ENCODE results near the gene CLIC5.
A peak's percentile ranks its signal among the peaks of the same experiment; 100 is the strongest.

Gene CLIC5

DNA sequence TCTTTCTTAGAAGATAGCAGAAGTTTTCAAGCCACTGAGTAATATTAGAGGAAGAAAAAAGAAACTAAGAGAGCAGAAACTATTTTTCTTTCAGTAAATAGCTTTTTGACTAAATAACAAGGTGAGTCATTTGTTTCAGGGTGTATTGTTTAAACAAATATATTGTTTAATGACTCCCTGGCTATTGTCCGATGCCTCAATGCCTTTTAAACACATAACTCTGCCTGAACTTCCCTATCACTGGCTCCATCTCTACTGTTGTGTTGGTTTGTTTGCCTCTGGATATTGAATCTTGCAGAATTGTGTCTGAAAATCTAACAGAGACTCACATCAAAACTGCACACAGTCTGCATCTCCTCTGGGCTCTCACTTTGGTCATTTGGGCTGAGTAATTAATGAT is 19.6 kb upstream of the CLIC5 start:
- DNase-seq (ENCODE audit: low read depth): no peak

DNA sequence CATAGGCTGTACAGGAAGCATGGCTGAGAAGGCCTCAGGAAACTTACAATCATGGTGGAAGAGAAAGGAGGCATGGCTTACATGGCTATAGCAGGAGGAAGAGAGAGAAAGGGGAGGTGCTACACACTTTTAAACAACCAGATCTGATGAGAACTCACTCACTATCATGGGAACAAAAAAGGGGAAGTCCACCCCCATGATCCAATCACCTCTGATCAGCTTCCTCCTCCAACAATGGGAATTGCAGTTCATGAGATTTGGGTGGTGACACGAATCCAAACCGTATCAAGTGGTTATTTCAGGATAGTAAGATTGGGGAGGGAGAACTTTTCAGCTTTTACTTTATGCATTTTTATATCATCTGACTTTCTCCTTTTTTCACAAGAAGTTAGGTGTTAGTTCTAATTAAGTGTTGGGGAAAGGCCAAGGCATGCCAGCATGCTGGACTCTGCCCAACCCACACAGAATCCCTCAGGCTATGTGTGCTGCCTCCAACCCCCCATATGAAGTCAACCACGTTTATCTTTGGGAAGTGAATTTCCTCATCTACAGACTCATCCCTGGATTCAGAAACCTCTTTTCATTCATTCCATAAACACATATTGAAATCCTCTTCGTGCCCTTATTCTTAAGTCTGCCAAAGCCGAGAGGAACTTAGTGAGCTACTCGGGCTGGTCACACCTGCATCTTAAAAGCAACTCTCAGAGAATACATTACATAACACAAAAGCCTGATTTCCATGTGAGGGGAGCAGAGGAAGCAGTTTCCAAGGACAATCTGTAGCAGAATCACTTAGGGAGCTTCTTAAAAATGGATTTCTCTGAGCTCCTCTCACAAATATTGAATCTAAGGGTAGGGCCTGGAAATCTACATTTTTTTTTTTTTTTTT is 16.7 kb upstream of the CLIC5 start:
- no peak for DNase-seq (ENCODE audit: low read depth)

DNA sequence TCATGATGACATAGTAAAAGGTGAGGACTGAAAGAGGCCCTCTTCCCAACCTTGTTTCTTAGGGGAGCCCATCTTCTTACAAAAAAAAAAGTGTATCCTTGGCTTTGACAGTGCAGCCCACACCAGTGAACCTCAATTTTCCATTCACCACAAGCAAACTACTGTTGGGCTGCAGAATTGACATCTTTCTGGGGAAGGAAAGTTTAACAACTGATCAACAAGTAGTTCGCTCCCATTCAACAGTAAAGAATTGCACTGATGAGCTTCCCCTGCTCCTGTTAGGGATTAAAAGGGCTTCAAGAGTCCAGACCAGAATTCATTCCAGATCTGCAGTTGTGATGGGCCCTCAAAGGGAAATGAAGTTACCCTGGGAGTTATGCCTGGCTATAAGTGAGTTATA is 13.9 kb upstream of the CLIC5 start:
- DNase-seq (ENCODE audit: low read depth): no peak

GRCh38 chr6:46026307-46026706 is 10.6 kb upstream of the CLIC5 start:
- no peak for DNase-seq (ENCODE audit: low read depth)

- DNase-seq (ENCODE audit: low read depth): no peak
Observed at GRCh38 chr6:46025573-46025972, 9.9 kb upstream of the CLIC5 start.

DNA sequence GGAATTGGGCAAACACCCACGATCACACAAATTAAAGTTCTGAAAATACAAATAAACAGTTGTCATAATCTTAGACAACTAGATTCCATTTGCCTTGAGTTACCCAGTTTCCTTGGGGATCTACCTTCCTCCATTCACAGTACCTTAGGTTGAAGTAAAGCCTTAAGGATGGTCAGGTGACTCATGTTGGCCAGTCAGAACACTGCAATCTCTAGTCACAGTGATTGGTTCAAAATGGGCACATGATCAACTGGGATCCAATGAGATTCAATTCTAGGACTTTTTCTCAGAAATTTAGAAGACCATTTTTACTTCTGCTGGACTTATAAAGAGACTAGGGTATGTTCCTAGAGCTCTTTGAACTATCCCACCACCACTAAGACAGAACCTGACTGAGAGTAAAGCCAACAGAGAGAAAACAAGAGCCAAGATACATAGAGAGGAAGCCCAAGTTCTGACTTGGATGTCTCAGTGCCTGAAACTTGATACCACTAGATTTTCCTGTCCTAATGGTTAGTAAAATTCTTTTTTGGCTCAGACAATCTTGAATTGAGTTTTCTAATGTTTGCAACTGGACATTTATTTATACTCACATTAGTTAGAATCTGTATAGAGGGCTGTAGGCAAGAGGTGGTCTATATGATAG is 8.6 kb upstream of the CLIC5 start:
- DNase-seq (ENCODE audit: low read depth): no peak

DNA sequence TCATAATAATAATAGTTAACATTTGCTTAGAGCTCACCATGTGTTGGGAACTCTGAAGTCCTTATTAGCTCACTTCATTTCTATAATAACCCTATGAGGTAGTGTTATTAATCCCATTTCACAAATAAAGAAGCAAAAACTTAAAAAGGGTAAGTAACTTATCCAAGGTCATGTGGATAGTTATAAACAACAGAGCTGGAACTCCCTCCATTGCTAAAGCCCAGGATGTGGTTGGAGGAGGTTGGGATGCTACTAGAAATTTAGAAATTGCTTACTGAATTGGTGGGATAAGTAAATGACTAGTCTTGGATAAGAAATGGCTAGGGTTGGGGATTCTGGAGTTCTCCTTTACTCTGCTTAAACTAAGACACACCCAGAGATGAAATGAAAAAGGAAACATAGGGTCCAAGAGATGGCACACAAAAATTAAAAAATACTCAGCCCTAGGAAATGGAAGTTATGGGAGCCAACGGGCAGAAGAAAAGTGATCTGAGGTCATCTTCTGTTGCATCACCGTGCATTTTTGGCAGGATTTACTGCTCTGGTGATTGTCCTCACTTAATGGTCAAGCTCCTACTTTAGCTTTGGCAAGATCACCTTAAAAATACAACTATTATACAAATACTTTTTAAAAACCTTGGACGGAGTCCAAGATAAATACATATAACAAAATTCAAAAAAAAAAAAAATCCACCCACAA is 7.7 kb upstream of the CLIC5 start:
- DNase-seq (ENCODE audit: low read depth): no peak

DNA sequence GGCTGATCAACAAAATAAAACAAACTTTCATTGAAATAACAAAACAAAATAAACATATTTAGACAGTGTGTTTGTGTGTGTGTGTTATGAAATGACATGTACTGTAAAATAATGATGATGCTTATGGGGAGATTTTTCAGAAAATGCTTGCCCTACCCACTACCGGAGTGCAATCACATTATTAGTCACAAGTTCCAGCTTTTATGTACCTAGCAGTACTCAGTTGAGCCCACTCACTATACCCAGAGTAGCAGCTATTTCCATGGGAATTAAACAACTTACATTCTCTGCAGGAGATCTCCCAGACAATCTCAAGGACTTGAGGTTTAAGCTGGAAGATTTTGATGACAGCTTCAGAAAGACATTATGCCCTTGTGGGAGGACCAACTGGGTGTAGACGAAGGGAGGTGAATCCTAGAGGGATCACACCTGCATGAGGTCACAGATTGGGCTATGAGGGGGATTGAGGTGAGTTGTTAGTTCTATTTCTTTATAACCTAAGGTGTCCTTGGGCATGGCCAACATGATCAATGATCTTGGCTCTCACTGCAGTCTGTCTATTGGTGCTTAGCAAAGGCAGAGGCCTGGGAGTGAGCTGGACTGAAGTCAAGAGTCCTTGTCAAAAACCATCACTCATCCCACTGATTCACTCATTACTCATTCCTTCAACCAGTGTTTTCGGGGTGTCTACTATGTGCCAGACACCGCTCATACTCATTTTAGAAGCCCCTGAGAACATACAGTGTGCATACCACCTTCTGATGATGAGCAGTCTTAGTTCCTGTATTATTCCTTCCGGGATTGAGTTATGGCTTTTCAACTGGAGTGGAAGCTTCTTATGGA is 6.7 kb upstream of the CLIC5 start:
- DNase-seq (ENCODE audit: low read depth): no peak

DNA sequence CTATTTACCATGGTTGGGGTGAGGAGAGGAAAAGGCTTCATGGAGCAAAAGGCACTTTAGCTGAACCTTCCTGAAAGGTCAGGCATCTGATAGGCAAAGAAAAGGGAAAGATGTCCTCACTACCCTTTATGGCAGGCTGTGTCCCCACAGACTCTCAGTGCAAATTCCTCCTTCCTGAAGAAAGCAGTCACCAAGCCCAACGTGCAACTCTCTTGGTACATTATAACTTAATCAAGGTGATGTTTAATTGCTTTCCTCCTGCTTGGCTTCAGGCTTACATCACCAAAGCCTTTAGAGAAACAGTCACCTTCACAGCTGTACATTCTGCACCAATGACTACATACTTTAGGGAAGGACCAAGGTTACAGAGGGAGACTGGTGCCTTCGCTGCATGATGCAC is 2.1 kb upstream of the CLIC5 start:
- DNase-seq (ENCODE audit: low read depth): no peak

DNA sequence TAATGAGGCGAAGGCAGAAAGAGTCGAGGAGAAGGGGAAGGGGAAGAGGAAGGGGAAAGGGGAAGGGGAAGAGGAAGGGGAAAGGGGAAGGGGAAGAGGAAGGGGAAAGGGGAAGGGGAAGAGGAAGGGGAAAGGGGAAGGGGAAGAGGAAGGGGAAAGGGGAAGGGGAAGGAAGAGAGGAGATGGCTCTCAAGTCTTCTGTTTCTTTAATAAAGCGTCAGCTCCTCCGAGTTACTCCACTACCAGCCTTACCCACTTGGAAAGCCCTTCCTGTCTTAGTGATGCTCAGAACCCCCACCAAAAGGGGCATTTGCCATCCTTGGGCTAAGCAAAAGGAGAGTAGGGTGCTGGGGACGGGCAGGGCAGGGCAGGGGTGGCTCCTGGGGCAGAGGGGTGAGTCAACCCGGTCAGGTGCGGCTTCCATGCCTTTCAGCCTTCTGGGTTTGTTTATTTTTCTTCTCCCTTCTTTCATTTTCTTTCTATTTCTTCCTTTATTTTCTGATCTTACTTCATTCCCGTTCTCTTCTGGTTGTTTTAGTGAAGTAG is 476 bp upstream of the CLIC5 start:
- DNase-seq (ENCODE audit: low read depth): no peak

GRCh38 chr6:46014511-46015118 is 1.0 kb downstream of the CLIC5 start:
- DNase-seq (ENCODE audit: low read depth): peak; percentile 34

DNA sequence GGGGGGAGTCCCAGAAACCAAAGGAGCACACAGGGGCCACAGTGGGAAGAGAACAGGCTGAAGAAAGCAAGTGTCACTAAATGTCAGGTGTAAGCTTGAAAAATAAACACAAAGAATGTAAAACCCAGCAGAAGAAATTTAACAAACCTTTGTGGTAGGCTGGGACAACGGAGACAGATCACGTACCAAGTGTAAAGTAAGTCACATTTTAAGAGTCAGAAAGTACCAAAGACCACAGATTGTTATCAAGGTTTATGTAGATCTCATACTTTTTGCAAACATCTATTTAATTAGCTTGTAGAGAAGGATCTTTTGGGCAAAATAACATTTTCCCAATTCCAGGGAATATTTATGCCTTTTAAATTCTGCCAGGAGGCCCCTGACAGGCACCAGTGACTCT is 1.6 kb downstream of the CLIC5 start:
- no peak for DNase-seq (ENCODE audit: low read depth)

DNA sequence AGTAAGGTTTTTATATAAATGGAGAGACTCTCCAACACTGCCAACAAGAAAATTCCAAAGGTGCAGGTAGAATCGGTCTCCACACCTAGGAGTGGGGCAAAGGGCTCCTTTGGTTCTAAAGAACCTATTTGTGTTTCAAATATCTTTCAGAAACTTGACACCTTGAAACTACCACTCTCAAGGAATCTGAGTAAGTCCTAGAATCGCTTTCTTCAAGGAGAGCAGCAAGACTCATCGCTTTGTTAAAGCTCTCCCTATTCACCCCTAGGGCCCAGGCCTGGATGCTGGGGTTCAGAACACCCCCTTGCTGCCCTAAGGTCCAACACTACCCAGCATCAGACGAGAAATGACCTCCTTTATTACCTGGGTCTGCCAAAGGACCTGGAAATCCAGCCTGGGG is 2.0 kb downstream of the CLIC5 start:
- DNase-seq (ENCODE audit: low read depth): no peak

DNA sequence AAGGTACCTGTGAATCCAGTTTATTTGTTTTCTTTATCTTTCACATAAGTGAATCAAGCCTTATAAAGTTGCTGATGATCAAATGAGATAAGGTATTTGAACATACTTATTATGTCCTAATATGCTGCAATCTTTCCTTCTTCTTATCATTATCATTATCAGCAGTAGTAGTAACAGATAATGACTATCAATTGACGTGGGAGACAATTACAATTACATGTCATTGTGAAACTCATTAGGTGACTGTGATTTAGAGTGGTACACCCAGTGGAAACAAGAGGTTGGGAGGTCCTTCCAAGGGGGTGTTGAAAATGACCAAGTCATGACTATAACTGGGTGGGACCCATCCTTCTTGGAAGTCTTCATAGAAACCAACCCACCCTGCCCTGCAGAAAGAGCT is 2.8 kb downstream of the CLIC5 start:
- DNase-seq (ENCODE audit: low read depth): no peak

DNA sequence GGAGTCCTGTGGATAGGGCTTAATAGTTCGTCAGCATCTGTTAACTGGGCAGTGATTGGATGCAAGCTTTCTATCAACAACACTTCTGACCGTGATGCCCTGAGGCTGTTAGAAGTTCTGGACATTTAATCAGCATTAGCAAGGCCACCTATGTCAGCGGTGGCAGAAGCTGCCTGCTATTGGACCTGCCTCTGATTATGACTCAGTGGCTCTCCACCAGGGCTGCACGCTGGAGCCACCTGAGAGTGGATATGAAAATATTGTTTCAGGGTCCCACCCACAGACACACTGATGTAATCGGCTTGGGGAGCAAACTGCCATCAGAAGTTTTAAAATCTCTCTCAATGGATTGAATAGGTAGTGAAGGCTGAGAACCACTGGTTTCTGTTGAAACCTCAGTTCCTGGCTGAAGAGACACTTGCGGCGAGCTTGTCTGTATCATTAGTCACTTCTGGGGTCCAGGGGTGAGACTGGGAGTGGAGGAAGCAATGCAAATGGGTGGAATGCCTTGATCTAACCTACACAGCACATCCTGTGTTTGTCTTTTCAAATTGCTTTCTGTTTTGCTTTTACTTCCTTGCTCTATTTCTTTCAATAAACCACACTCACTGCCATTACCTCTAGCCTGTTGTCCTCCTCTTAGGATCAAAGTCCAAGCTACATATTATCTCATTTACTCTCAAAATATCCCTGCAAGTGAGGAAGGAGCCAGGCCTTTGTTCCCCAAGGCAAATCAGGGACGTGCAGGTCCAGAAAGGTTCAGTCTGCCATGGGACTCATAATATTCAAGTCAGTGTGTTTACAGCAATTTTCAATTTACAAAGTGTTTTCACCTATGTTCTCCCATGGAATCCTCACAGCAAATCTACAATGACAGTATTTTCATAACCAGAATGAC is 4.2 kb downstream of the CLIC5 start:
- DNase-seq (ENCODE audit: low read depth): peak; percentile 51

DNA sequence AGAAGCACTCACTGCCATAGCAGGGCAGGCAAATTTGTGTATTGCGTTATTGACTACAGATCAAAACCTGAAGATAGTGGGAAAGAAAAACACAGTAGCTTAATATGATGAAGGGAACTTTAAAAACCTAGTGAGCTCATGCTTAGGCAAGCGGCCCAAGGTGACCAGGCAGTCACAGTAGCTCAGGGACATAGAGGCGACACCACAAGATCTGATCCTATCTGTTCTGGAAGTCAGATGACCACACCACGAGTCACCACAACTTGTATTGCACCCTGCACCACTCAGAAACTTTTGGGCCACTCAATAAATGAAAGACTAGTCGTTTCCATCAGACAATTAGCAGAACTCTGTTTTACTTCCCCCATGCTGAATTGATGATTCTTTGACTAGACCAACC is 4.9 kb downstream of the CLIC5 start:
- DNase-seq (ENCODE audit: low read depth): no peak

DNA sequence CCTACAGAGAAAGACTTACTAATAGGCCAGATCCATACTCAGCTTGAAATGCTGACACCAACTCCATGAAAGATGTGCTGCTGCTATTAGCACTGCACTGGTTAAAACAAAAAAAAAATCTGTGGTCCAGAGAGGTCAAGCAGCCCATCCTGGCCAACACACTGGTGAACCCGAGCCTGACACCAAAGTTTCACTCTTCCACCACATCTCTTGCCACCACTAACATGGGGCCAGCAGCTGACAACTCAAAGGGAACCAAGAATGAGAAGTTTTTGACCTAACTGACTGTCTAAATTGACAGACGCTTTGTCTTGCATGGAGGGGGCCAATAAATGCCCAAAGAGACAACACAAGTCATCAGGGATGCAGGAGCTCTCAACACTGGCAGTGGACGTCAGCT is 5.4 kb downstream of the CLIC5 start:
- no peak for DNase-seq (ENCODE audit: low read depth)

DNA sequence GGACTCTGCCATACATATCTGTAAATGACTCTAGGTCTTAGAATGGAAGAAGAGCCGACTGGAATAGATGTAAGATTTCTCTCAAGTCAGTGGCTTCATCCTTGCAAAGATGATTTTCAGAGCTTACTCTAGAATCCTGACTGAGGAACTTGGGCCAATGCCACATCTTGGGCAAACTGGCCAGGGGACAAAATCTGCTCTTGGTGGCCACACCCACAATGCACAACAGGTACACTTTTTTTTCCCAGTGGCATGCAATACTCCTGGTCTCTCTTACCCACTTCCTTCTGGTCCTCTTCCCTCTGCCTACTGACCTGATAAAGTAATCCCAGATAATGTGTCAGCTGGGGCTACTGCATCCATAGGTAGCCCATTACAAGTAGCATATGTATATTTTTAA is 13.4 kb downstream of the CLIC5 start:
- DNase-seq (ENCODE audit: low read depth): no peak

DNA sequence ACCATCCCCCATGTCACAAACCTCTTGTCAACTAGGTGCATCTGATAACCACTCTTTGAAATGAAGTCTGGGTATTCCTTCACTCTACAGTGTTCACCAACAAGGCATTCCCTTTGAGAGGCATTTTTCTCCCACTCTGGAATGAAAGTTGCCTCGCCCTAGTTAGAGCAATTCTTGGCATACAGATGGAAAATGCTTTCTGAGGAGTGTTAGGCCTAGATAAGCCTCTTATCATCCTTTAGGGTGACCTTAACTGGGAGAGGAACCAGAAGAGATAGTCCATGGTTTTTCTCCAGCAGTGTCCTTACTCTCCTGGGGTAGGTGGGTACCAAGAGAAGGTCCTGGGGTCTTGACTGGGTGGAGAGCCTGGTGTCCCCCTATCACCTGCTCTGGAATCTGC is 14.8 kb downstream of the CLIC5 start:
- no peak for DNase-seq (ENCODE audit: low read depth)

- no peak for DNase-seq (ENCODE audit: low read depth)
Observed at GRCh38 chr6:45998524-45998923, 17.1 kb downstream of the CLIC5 start.
